Measurements from ENCODE around the gene TAGLN. TPM values are rescaled to one million over a fixed set of nuclear protein-coding genes. Genes with fewer than 3 reads are reported as not detected.
A peak's percentile ranks its signal among the peaks of the same experiment; 100 is the strongest.

TAGLN gene
- total and polyA plus RNA-seq, 2 of the 8 experiments (the other 6 are each of a cell fraction or from before 2014, with no cell fraction given) = 140 to 300 TPM

DNA sequence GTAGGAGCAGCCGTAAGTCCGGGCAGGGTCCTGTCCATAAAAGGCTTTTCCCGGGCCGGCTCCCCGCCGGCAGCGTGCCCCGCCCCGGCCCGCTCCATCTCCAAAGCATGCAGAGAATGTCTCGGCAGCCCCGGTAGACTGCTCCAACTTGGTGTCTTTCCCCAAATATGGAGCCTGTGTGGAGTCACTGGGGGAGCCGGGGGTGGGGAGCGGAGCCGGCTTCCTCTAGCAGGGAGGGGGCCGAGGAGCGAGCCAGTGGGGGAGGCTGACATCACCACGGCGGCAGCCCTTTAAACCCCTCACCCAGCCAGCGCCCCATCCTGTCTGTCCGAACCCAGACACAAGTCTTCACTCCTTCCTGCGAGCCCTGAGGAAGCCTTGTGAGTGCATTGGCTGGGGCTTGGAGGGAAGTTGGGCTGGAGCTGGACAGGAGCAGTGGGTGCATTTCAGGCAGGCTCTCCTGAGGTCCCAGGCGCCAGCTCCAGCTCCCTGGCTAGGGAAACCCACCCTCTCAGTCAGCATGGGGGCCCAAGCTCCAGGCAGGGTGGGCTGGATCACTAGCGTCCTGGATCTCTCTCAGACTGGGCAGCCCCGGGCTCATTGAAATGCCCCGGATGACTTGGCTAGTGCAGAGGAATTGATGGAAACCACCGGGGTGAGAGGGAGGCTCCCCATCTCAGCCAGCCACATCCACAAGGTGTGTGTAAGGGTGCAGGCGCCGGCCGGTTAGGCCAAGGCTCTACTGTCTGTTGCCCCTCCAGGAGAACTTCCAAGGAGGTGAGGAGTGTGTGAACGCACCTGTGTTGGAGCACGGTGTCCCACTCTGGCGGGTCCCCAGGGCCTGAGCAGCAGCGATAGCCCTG is at the start of gene TAGLN (continued):
- TF ChIP-seq, protein P1, sequence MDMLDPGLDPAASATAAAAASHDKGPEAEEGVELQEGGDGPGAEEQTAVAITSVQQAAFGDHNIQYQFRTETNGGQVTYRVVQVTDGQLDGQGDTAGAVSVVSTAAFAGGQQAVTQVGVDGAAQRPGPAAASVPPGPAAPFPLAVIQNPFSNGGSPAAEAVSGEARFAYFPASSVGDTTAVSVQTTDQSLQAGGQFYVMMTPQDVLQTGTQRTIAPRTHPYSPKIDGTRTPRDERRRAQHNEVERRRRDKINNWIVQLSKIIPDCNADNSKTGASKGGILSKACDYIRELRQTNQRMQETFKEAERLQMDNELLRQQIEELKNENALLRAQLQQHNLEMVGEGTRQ (IDR thresholded peaks at IDR 0.05; ENCODE audit: low read length) = no peak
- TF ChIP-seq EP300 (IDR thresholded peaks at IDR 0.05; ENCODE audit: borderline replicate concordance in 1 of 2, low read depth in 2 of 2, low read length in 2 of 2) (peak in 1 of 2 experiments; percentile 76; a peak in 1 of 3 replicates), POLR2AphosphoS5 (IDR thresholded peaks at IDR 0.05; ENCODE audit: low read depth, low read length) (peak; percentile 84), RNF2 (IDR thresholded peaks at IDR 0.05; ENCODE audit: borderline replicate concordance, low read depth, low read length, missing control alignments, poor library complexity, severe bottlenecking) (no peak), CHD1 (IDR thresholded peaks at IDR 0.05; ENCODE audit: low read depth, low read length) (no peak), CTBP2 (IDR thresholded peaks at IDR 0.05; ENCODE audit: borderline replicate concordance, insufficient read depth, insufficient read length, low read length) (no peak), EZH2 (IDR thresholded peaks at IDR 0.05; ENCODE audit: low read depth, low read length, severe bottlenecking) (no peak), SIN3A (conservative IDR thresholded peaks at IDR 0.05 in 1 of 2, IDR thresholded peaks at IDR 0.05 in 1 of 2; ENCODE audit: low read depth in 1 of 2, low read length in 2 of 2) (no peak), HDAC2 (IDR thresholded peaks at IDR 0.05; ENCODE audit: borderline replicate concordance in 1 of 2, low read depth in 2 of 2, low read length in 2 of 2) (no peak), ZNF274 (IDR thresholded peaks at IDR 0.05; ENCODE audit: borderline replicate concordance, extremely low read depth, low read length) (no peak)
- TF ChIP-seq, protein P2, sequence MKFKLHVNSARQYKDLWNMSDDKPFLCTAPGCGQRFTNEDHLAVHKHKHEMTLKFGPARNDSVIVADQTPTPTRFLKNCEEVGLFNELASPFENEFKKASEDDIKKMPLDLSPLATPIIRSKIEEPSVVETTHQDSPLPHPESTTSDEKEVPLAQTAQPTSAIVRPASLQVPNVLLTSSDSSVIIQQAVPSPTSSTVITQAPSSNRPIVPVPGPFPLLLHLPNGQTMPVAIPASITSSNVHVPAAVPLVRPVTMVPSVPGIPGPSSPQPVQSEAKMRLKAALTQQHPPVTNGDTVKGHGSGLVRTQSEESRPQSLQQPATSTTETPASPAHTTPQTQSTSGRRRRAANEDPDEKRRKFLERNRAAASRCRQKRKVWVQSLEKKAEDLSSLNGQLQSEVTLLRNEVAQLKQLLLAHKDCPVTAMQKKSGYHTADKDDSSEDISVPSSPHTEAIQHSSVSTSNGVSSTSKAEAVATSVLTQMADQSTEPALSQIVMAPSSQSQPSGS (IDR thresholded peaks at IDR 0.05; ENCODE audit: low read length) = peak; percentile 24; the same call in 1 of the 2 replicates
